DMS53 (cell line): ENCODE data around the gene GZF1.
A peak's percentile ranks its signal among the peaks of the same experiment; 100 is the strongest.
"Not testable (repeated sequence)": the region's sequence is repeated elsewhere in the genome, so short reads cannot be mapped to it uniquely, and the experiment has no call there.

Experiments used
- DNase-seq: peaks from one replicate; lab custom pipeline; 2025; lab: John Stamatoyannopoulos, UW

Gene GZF1

DNA sequence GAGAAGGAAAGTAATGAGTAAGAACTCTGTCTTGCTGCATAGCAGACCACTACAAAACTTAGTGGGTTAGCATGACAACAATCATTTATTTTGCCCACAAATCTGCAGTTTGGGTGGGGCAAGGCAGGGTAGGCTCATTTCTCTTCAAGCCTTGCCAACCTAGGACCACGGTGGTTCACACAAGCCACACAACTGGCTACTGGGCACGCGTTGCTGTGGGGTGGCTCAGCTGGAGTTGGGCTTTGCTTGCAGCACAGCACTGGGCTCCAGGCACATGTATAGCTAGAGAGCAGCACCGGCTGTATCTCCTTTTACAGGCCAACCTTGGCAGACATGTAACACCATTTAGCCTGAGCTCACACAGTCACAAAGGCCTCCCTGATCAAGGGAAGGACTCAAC, 16.0 kb upstream of the GZF1 start:
- DNase-seq, result no peak

DNA sequence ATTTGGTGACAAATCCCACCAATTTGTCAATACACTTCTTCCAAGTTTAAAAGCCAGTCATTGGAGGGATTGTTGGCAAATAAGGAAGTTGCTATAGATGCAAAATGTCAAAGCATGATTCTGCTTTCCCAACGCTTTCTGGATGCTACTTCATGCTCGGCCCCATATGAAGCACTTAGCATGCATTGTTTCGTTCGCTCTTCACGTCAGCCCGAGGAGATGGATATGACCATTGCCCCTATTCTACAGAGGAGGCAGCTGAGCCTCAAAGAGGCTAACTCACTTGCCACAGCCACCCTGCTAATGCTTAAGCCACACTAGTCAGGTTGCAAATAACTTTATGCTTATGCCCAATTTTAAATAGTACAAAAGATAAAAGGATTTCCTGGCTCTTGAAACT, 14.2 kb upstream of the GZF1 start:
- DNase-seq, result no peak

DNA sequence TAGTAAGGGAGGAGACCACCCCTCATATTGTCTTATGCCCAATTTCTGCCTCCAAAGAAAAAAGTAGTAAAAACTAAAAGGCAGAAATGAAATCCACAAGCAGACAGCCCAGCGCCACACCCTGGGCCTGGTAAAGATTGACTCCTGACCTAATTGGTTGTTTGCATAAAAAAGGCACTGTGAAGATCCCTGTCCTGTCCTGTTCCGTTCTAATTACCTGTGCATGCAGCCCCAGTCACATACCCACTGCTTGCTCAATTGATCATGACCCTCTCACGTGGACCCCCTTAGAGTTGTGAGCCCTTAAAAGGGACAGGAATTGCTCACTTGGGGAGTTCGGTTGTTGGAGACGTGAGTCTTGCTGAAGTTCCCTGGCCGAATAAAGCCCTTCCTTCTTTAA, 13.5 kb upstream of the GZF1 start:
- not testable (repeated sequence) for DNase-seq

DNA sequence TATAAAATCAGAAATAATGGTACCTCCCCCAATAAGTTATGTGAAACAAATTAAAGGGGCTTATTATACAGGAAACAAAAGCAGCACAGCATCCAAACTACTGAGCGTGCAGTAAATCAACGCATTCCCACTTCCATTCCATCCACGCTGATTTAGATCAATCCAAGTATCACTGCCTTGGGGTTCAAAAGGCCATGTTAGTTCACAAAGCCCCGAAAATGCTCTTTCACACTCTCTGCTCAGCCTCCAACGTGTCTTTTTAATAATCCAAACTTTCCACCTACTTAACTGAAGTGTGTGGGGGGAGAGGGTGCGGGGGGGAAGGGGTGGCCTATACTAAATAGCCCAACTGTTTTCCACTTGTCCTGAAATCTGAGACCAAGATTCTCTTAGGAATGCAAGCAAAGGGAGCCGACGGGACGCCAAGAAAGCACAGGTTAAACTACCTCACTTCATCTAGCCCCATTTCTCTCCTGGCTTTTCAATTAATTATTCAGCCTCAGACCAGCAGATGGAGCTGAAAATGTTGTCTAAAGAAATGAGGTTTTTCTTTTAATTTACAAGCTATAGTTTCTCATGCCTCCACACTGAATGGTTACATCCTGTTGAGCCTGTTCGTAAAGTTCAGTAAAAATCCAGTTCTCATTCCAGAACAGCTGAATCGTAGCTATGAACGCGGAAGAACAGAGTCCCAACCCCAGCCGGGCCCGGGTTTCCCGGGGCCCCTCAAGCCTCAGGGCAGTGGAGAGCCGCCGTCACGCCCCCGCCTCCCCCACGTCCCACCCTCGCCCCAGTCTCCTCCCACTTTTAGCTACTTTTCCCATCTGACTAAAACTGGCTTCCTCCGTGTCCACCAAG, 12.4 kb upstream of the GZF1 start:
- peak; percentile 93 for DNase-seq

DNA sequence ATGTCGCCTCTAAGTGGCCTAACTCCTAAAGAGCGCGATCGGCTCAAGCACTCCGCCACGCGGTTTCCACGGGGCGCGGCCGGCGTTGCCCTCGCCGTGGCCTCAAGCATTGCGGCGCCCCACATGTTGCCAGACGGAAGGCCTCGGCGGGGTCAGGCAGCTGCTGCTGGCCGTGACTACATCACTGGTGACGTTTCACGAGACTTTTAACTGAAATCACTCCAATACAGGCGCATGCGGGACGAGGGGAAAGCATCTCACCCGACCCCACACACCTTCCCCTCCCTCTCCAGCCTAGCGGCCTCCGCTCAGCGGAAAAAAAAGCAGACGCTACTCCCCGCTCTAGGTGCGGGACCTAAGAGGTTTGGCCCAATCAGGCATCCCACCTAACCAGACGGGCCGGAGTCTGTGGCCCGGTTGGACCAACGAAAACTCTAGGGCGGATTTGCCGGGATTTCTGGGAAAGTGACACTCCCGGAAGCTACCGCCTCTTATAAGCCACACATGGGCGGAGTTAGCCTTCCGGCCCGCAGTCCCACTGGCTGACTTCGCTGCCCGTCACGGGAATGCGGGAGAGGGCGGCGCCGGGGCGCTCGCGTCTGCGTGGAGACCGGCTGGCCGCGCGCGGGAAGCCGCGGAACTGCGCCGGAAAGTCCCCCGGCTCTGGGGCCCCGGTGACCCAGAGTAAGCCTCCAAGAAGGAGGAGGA, 11.6 kb upstream of the GZF1 start, which contains the start of gene NXT1:
NXT1 (plus strand) TSS at position 596 of the 708 bp plus-strand sequence. CDS start 3,251 bp downstream, outside the sequence.
- peak; percentile 100 for DNase-seq

DNA sequence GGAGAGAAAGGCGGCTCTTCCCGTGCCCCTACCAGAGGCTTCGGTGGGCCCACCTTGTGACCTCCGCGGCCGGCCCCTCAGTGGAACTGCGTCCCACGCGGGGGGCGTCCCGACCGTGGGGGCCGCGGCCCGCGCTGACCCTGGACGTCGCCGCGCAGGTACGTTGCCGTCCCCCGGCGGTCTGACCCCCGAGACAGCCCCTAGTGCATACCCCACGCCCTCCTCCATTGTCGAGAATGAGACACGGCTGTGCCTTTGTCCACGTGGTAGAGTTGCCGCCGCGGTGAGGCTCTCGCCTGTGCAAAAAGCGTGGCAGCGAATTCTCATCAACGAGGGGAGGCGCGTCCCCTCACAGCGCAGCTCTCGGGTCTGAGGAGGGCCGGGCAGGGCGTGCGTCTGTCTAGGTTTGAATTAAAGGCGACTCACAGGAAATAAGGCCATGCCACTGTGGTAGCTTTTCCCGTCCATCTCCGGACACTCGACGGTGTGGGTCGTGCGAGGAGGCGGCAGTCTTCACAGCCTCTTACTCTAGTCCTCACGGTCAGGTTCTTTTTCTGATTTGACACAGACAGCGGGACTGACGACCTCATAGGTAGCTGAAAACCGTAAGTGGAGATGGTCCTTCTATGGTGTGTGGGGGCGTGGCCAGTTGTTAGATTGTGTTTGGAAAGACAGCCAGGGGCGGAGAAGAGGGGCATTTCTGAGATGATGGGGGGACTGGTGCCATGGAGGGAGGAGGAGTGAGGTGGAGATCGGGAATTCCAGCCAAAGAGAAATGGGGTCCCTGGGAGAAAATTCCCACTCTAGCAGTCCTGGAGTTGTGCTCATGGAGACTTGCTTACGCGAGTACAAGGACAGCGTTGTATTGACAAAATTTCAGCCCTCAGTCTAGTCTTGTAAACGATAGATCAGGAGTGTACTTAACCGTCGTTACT, 10.8 kb upstream of the GZF1 start:
- DNase-seq, result peak; percentile 78

DNA sequence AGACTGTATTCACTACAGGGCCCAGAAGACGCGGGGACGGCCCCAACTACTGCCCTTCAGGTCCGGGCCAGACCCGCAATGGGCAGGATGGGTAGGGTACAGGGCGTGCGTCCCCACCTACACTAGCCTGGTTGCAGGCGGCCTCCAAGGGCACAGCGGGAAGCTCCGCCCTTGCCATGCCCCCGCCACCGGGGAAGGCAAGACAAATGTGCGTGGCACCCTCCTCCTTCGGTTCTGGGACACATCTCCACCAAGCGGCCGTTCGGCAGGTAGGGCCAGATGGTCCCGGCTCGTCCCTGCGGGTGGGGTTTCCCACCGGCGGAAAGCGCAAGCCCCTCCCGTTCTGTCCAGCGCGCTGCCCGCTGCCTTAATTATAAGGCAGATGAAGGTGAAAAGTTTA, 5.8 kb upstream of the GZF1 start:
- no peak for DNase-seq

DNA sequence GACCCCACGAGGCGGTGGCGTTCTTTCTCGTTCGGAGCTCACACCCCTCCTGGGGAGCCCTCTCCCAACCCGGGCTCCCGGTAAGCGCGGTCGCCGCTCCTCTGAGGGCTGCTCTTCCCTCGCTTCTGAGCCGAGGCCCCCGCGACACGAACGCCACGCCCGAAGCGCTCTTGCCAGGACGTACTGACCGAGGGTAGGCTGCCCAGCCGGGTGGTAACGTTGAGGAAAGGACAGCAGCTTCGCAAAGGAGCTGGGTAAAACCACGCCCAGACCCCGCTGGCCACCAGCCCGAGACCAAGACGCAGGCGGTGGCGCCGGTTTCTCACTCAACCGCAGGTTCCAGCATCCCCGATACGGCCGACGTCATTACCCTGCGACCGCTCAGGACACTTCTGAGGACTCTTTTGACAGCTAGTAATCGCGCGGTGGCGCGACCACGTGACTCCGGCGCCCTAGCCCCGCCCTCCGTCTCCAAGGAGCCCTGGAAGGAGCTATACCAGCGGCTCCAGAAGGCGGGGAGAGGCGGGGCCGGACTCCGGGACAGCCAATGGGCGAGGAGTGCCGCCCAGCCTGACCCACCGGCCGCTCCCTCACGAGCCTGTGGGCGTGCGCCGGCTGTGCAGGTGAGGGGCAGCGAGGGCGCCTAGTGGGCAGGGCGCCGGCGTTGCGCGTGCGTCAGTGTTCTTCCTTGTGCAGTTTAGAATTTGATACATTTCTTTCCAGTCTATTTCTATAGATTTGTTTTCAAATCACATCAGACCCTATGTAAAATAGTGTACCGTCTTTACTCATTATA, 4.0 kb upstream of the GZF1 start:
- peak; percentile 100 for DNase-seq

DNA sequence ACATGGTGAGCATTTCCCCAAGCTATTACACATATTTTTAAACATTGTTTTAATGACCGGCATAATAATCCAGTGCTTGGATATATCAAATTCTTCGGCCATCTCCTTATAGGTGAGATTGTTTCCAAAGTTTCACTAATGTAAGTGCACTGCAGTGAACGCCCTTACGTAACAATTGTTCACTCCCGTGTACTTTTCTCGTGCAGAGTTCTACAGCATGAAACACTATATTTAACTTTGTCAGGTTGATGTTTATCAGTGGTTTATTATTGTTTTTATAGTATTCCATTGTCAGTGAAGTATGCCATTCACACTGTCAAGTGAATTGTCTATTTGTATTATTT, 3.4 kb upstream of the GZF1 start:
- no peak for DNase-seq

DNA sequence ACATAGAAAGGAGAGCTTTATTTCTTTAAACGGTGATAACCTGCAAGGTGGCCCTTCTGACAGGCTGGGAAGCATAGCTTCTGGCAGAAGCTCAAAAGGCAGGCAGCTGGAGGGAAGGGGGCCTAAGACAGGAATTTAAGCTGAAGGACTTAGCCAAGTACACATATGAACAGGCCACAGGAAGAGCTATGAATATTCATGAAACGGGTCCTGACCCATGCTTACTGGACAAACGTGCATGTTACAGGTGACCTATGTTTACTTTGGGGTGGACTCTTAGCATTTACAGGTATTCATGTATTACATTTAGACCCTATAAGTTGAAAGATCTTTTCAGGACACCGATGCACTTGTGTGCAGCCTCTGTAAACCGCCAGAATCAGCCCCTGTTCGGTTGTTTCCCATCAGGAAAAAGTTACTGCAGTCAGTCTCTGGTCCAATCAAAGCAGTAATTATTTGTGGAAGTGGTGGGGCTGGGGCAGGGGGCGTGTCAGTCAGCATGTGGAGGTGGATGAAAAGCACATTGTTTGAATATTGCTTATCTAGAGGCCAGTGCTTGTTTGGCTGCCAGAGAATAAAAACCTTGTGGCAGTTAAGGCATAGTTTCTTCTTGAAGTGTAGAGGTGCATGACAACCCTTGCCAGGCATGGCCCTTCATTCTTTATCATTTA, 2.9 kb upstream of the GZF1 start:
- DNase-seq, result peak; percentile 24

DNA sequence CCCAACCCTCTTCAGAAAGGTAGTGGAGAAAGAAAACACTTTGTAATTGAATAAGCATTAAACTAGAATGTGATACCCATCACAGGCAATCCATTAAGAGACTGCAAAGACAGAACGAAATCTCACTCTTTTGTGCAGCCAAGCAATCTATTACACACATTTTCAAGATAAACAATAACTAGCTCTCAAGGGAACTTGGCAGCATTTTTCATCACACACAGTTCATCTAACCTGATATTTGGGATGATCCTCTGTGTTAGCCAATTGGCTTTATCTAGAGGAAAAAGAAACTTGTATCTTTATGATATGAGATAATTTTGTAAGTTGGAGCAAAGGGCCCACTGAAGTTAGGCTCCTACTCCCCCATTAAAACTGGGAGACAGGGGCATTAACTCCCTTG, 1.5 kb upstream of the GZF1 start:
- no peak for DNase-seq

DNA sequence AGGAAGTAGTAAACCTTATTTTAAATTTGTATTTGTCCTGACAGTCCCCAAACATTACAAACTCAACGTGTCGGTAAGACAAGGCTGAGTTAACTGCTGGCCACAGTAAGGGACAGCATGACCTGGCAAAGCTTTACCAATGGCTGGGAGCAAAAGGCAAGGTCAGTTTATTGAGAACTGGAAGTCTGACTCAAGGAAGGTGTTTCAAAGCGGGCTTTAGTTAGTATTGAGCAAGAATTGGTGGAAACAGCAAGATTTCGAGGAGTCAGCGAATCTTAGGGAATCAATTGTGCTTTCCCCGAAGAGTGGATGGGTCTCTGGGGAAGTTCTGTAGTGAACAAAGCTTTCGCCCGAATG, 885 bp upstream of the GZF1 start:
- DNase-seq, result peak; percentile 64

DNA sequence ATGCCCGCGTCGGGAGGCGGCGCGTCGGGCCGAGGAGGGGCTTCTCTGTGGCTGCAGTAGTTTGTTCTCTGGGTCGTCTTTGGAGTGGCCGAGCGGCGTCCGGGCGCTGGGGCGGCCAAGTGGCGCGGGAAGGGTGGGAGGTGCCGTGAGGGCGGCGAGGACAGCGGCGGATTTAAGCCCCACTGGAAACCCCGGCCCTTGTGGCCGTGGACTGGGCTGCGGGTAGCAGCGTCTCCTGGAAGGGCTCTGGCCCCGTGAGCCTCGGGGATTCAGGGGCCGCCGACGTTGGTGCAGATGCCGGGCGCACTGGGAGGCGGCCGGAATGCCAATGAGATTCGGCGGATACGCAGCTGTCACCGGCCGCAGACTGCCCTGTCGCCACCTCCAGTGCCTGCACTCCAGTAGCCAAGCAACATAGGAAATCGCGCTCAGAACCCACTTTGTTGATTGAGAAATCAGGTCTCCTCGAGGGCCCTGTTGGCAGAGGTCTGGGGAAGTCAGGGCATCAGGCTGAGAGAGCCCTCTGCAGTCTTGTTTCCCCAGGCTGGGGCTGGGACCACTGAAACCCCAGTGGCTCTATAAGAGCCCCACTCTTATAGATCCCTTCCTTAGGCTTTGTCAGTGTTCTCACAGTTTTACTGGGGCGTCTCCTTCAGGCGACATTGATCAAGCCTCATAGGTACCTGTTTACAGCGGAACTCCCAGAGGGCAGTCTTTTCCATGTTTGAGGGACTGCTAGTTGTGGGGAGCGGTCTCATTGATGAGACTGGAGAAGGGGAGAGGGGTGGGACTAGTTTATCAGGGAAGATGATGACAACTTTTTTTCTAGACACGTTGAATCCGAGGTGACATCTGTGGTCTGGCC, 642 bp downstream of the GZF1 start:
- DNase-seq, result peak; percentile 84

DNA sequence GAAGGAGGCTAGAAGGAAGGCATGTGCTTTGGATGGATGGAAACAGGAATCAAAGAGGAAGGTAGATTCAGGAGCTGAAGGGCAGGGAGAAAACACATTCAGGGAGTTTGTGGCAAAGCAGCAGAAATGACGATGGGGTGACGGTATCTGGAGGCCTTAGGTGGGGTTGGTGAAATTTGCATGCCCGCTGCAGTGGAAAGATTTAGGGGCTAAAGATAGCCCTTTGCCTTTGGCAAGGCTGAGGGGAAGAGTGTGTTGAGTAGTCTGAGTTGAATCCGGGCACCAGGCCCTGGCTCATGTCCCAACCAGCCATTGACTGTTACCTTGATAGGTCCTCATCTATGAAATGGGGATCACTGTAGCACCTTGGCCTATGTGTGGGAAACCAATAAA, 1.3 kb downstream of the GZF1 start:
- DNase-seq, result no peak

DNA sequence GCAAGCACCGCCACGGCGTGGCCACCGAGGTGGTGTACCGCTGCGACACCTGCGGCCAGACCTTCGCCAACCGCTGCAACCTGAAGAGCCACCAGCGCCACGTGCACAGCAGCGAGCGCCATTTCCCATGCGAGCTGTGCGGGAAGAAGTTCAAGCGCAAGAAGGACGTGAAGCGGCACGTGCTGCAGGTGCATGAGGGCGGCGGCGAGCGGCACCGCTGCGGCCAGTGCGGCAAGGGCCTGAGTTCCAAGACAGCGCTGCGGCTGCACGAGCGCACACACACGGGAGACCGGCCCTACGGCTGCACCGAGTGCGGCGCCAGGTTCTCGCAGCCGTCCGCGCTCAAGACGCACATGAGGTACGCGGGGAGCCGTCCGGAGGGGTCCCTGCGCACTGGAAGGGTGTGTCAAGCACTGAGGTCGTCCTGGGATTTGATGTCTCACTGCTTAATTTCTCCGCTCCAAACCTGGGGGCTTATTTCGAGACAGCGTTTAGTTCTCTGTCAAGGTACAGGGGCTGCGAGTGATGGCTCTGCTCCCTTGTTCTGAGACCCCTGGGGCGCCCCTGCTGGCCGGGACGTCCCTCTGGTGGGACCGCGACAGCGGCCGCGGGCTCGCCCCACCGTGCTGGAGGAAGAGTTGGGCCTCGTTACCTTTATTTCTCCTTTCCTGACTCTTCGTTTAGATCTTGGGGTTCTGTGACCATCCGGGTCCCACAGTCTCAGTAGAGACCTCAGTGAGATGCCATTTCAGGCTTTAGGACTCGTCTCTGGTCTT, 3.6 kb downstream of the GZF1 start:
- no peak for DNase-seq

DNA sequence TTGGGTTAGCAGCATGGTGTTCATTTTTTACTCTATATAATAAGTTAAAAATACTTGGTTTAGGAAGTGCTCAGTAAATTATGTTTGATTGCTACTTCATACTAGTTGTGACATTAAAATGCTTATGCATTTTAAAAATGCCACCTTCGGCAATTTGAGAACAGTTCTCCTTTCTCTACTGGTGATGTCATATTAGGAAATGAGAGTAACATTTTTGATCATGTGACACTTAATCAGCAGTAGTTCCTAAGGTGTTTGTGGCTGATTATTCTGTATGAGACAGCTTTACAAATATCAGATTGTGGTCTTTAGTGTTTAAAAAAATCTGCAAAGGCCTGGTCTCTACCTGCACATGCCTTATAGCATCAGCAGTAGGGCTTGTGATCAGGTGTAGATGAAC, 4.4 kb downstream of the GZF1 start:
- peak; percentile 16 for DNase-seq

DNA sequence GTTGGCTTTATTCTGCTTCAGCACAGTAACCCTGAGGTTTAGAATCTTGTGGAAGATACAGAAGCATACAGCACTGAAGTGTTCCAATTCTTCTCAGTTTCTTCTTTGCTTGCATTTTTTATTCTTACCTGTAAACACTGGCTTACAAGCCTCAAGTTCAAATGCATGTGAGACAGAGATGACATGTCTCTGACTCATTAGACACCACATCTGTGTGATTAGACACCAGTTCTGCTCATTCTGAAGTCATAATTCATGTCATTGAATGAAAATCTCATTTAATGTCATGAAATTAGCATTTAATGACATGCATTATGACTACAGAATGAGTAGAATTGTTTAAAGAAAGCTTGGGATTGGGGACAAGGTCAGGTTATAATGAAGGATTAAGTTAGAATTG, 5.8 kb downstream of the GZF1 start:
- DNase-seq, result no peak

DNA sequence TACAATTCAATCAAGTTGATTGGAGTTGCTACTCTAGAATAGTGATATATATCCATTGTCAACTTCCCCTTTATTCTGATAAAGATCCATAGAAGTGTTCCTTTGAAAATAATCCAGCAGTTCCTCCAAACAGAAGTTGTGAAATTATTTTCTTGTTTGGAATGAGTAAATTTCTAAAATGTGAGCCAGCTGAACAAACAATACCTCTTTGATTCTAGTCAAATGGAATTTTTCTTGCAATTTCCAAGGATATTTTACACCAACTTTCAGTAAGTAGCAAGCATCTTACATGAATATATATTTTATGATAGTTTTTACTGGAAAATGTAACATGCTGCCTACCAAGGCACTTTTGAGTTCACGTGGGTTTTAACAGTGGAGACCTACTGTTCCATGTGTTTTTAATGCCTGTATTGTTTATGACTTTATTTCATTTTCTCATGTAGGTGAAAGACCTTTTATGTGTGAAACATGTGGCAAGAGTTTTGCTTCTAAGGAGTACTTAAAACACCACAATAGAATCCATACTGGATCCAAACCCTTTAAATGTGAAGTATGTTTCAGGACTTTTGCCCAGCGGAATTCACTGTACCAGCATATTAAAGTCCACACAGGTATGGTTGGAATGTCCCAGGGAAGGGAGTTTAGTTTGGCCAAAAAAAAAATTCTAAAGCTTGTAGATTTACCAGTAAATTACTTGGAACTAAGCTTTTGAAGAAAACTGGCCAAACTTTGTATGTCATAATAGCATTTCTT, 6.5 kb downstream of the GZF1 start:
- no peak for DNase-seq
